Activated naive CD4-positive, alpha-beta T cell treated with Interleukin-2 at 50 U/mL for 16 hours (primary cell): ENCODE results near the gene TBC1D16.
A peak's percentile ranks its signal among the peaks of the same experiment; 100 is the strongest.
"Not testable (repeated sequence)": the region's sequence is repeated elsewhere in the genome, so short reads cannot be mapped to it uniquely, and the experiment has no call there.

Source experiments
- DNase-seq: peaks from one replicate; pipeline ENCODE4 v3.0.0-alpha.2; 2020

The TBC1D16 gene

DNA sequence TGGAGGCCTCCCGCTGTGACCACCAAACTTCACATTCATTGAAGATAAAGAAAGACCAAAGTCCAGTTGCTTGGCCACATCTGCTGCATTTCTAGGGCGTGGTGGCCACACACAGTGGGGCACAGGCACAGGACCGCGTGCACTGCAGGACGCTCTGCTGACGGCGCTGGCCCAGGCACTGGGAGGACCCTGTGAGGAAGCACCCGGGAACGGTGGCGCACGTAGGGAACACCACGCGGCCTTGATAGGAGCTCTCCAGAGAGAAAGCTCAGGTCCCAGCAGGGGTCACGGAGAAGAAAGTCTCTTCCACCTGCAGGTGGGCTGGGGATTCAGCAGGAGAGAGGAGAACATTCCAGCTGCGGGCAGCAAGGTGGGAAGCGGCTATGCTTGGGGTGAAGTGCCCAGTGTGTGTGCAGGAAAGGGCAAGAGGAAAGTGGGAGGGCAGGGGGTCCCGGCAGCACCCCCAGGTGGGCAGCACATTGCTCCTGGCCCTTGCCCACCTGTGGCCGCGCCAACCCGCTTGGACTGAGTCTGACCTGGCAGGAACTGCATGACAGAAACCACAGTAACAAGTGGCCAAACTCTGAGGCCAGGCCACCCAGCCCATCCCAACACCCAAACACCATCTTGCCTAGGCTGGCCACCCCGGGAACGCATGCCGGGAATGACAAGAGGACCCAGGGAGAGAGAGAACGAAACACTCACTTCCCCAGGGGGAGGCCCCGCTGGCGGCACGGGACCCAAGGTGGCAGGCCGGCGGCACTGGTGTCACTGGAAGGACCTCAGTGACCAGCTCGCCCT is 32.8 kb downstream of the TBC1D16 start:
- no peak for DNase-seq

DNA sequence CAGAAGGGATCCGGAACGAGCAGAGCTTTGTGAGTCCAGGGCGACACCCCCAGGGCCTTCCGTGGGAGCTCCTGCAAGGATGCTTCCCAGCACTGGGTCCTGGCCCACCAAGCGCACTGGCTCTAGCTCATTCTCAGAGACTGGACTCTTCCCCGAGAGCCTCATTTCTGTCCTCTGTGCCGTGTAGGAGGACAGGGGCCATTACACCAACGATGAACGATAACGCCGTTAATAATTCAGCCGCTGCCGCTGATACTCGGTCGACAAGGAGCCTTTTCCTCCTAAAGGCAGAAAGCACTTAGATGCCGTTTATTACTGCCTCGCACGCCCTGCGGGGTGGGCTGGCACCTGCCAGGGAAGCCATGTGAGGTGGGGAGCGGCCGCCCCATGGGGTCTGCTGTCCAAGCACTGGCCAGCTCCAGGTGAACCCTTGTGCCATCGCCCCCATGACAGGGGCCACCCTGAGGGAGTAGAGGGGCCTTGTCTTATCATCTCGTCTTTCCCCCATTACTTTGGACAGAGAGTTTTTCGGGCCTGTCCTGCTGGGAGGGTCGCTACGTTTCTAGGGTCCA is 33.5 kb downstream of the TBC1D16 start:
- no peak for DNase-seq

DNA sequence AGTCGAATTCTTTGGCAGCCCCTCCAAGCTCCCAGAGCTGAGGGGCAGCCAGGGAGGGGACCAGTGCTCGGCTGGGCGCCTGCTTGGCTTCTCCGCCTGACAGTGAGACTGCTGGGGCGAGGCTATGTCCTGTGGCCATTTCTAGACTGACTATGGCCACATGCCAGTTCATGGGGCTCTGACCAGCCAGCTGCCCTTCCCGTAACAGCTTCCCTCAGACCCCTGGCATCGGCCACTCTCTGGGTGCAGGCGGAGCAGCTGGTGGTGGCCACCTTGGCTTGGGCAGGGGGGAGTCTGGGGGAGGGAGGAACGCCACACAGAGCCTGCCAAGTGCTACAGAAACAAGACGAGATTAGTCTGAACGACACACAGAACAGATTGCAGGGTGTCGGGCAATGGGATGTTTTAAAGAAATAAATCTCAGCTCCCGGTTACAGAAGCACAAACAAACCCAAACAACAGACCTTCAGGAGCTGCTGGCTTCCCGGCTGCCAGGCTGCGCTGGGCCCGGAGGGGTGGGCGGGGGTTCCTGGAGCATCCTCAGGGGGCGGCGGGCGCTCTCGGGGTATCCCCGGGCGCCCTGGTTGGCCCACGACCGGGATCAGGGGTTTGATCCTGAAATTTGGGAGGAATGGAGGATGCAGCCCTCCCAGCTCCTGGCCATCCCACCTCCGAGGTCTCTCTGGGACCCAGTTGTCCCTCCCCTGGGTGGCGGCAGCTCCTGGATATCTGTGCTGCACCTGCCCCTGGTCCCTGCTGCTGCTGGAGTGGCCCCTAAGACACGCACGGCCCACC is 34.5 kb downstream of the TBC1D16 start:
- DNase-seq: no peak

DNA sequence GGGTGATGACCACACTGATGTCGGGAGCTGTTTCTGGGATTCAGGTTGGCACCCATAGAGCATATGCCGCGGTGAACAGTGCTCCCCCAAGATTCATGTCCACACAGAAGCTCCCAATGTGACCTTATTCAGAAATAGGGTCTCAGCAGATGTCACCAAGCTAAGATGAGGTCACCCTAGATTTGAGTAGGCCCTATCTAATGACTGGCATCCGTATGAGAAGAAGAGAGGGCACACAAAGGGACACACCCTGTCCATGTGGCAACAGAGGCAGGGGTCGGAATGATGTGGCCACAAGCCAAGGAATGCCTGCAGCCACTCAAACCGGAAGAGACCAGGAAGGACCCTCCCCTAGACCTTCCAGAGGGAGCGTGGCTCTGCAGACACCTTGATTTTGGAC is 35.5 kb downstream of the TBC1D16 start:
- DNase-seq: no peak

DNA sequence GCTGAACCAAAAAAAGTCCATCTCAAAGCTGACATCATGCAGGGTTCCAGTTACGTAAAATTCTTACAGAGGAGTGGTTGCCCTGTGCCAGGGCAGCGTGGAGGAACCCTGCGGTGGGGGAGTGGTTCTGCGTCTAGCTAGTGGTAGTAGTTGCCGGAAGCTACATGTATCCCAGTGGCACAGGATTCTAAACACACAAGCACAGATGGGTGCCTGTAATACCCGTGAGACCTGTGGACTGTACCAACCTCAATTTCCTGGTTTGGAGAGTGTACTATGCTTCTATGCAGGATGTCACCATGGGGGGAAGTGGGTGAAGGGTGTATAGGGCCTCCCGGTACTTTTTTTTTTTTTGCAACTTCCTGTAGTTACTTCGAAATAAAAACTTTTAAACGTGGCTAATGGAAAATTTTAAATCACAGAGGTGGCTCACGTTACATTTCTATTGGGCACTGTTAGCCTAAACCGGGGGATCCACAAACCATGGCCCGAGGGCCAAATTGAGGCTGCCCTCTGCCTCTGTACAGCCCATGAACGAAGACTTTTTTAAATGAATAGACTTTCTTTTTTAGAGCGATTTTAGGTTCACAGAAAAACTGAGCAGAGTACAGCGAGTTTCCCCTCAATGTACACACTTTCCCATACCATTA is 38.5 kb downstream of the TBC1D16 start:
- peak; percentile 68 for DNase-seq

DNA sequence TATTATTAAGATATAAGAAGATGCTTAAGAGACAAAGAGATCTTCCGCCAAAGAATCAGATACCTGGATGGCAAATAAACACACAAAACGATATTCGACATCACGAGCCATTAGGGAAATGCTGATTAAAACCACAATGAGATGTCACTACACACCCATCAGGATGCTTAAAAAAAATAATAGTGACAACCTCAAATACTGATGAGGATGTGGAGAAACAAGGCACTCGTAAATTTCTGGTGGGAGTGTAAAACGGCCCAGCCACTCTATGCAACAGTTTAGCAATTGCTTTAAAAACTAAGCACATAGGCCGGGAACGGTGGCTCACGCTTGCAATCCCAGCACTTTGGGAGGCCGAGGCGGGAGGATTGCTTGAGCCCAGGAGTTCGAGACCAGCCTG is 39.4 kb downstream of the TBC1D16 start:
- no peak for DNase-seq

DNA sequence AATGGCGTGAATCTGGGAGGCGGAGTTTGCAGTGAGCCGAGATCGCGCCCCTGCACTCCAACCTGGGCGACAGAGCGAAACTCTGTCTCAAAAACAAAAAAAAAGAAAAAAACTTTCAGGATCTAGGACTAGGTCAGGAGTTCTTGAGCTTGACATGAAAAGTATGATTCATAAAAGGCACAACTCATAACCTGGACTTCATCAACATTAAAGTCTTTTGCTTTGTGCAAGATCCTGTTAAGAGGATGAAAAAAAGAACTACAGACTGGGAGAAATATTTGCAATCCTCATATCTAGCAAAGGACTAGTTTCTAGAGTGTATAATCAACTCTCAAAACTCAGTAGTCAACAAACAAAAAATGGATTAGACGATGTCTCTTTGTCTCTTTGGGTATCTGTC is 40.0 kb downstream of the TBC1D16 start:
- no peak for DNase-seq

DNA sequence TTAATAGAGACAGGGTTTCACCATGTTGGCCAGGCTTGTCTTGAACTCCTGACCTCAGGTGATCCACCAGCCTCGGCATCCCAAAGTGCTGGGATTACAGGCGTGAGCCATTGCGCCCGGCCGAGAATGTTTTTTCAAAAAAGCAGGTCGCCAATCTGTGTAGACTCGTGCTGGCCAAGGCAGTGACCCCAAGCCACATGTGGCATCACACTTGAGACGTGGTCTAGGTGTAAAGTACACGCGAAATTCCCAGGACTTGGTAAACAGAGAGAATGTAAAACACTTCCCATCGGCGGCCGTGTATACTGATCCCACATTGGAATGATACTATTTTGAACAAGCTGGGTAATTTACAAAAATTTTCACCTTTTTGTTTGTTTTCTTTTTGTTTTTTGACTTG is 41.1 kb downstream of the TBC1D16 start:
- DNase-seq: no peak

DNA sequence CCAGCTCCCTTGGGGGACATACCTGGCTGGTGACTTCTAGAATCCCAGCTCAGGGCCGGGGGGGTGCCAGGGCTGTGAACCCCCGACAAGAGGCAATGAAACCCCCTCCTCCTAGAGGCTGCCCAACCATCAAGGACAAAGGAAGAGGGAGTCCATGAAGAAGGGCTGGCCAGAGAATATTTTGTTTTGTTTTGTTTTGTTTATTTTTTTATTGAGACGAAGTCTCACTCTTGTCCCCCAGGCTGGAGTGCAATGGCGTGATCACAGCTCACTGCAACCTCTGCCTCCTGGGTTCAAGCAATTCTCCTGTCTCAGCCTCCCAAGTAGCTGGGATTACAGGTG is 41.5 kb downstream of the TBC1D16 start:
- DNase-seq: not testable (repeated sequence)

DNA sequence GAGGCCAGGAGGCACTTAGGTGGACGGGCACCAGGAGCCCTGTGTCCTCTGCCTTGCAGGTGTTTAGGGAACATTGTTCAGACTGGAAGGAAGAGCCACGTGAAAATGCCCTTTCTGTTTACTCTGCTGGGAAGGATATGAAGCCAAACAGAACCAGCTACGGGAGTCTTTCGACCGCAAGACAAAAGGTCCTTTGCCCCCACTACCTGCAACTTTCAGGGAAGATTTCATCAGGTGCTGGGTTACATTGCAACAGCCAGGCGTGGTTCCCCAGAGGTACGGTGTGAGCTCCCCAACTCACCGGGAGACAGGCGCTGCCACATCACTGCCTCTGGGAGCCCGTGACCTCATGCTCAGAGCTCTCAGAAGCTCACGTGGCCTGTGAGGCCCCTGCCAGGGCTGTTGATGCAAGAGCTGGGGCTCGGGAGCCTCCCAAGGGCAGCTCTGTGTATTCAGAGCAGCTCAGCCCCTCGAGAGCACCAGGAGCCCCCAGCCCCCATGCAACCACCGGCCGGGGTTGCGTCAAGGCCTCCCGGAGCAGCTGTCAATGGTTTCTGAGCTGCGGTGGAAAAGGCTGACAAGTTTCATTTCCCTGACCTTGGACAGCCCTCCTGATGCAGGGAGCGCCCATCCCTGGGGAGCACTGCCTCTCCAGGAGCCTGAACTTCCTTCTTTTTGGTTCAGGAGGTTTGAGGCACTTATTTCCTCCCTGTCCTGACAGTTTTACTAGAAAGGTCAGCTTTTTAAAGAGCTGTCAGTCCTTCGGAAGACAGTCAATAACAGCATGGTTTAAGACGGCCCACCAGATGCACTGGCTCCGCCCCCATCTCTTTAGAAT is 42.1 kb downstream of the TBC1D16 start:
- peak; percentile 44 for DNase-seq

DNA sequence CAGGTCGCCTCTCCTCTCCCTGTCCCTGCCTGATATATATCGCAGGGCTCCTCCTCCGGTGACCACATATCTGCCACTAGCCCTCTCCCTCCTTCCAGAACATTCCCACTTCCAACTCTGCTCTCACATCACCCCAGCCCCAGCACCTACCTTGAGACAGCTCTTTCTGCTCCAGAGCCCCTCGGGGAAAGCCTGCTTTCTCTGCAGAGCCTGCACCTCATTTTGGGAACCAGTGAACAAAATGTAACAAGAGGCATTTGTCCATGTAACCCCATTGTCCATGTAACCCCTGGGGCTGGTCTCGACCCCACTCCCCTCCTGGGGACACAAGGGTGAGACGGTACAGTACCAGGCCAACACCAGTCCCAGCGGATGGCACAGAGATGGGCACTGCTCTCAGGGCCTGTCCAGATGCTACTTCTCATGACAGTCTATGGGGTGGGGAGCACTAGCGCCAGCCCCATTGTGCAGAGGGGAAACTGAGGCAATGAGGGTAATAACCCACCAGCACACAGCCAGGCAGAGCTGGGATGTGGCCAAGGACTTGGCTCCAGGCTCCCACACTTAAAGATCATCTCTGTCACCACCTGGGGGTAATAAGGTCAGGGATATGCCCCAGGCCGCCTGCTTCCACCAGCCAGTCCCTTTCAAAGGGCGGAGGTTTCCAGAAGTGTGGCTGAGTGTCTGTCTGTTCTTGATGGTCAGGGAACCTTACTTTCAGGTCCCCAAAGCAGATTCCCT is 42.9 kb downstream of the TBC1D16 start:
- DNase-seq: no peak

DNA sequence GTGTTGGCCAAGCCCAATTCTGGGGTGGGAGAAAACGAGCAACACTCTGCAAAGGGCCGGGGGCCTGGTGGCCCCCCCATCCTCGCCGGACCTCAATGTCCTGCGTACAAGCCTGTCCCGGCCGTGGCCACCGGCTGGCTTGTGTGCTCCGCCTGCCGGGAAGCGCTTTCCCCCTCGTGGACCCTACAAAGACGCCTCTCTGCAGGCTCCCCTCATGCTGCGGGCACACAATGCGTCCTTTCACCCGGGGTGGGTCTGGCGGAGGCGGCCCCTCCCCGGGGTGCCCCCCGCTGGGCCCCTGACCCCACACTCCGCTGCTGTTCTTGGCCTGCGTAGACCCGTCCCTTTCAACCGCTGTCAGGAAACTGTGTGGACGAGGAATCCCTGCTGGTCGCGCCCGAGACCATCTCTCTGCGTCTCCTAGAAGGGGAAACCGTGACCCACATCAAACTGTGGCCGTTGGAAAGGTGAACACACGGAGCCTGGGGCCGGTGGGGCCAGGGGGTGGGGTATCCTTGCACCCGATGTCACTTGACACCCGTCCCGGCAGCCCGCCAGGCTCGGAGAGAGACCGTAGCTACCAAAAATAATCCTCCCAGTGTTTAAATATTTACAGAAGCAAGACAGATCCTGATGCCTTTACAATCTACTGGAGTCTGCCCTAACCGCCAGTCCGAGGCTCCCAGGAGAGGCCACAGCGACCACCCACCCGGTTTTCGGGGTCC is 43.6 kb downstream of the TBC1D16 start:
- no peak for DNase-seq

DNA sequence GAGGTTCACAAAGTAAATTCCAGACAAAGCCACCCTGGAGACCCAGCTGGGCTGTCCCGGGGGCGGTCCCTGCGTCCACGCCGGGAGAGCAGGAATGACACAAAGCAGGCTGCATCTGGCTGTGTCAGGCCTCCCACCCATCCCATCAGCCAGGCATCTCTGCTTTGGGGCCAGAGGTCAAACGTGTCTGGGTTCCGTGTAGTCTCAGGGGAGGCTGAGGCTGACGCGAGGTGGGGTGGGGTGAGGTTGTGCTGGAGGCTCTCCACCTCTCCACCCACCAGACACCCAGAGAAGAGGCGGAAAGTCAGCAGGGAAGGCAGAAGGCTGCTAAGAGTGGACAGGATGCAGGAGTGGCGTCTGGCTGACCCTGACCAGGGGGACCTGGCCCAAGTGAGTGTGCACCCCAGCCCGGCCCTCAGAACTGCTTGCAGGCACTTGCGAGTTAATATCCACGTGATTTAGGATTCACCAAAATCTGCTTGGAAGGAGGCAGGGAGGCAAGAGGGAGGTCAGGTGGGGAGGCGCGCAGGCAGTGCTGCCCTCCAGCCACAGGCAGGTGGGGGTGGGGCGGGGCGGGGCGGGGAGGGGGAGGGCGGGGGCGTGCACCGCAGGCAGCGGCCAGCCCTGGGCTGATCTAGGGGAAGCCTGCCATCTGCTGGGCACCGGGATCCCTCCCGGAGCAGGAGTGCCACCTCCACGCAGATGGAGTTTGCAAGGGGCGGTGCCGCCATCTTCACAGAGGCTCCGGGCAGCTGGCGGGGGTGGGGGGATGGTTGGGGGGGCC is 44.3 kb downstream of the TBC1D16 start:
- DNase-seq: peak; percentile 84

DNA sequence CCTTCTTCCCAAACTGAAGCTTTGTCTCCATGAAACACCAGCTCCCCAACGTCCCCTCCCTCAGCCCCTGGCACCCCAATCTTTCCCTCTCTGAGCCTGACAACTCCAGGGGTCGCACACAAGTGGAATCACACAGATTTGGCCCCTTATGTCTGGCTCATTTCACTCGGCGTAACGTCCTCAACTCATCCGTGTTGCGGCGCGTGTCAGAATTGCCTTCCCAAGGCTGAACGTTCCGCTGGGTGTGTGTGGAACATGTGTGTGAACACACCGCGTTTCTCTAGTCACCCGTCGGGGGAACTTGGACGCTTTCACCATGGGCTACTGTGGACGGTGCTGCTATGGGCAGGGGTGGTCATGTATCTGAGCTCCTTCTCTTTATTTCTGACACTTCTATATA is 45.0 kb downstream of the TBC1D16 start:
- no peak for DNase-seq

DNA sequence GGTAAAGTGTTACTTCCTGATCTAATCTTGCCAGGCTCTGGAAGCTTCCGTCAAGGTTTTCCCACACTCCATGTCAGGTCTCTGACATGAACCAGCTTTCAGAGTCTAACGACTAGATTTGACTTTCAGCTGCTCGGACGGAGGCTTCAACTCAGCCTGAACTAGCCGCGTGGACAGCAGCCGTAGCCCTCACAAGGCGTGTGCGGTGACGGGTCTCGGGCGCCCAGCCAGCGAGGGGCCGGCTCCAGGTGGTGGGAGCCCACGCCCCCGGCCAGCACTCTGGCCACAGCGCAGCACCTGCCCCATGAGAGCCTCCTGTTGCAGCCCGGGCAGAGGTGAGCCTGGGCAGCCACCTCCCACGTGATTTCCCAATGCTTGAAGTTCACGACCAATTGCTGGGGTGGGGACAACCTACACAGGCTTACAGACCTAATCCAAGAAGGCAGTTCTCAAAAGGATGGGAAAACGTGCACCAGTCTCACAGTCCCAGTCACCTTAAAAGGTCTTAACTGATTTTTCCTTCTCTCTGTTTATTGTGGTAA is 45.5 kb downstream of the TBC1D16 start:
- no peak for DNase-seq

DNA sequence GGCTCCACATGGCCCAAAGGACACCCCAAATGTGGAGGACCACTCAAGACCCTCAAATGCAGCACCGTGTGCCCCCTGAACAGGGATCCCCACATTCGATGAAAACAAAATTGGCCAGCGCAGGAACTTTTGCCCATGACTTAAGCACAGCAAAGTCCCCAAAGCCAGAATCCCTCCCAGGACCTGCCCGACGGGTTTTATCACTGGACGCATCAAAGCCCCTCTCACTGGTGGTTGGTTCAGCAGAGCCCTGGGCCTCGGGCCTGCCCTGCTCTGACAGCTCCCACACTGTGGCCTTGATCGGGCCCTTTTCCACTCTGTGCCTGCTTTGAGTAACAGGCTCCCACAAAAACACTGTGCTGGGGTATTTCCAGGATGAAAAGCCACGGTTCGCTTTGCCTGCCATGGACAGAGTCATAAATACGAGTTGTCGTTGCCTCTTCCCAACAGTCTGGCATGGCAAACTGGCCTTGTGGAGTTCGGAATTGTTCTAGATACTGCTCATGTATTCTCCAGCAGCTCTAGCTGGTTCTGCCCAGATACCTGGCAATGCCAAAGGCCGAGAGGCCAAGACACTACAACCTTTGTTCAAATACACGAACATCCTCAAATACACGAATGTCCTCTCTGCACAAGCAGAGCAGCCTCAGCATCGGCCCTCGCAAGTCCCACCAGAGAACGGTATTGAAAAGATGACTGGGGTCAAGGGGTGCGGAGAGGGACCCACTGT is 46.4 kb downstream of the TBC1D16 start:
- no peak for DNase-seq

DNA sequence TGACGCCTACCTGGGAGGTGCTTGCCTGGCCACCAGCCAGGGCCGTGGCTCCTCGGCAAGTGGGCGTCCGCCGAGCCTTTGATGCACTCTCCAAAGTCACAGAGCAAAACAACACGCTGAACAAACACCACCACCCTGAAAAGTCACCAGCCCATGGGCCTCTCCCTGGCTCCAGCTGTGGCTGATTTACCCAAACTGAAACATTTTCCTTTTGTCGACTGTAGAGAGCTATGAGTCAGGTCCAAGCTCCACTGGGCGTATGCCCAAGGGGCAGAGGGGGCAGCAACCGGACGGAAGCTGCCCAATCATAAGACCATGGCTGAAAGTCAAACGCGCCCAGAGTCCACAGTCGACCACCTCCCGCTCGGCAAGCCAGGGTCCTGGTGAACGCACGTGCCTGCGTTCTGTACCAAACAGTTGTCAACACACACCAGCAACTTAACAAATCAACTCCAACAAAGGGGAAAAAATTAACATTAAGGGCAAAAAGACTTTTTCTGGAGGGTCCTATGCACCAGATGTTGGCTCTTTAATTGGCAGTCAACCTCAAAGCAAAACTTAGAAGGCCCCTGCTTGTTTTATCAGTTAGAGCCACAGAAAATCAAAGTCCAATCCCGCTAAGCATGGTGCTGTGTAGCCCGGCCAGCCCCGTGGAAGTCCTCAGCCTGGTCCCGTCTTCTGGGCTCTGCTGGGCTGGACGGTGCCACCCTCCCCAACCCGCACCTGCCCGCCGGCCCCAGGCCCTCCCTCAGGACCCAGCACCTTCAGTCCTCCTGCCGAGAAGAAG is 47.3 kb downstream of the TBC1D16 start:
- no peak for DNase-seq

DNA sequence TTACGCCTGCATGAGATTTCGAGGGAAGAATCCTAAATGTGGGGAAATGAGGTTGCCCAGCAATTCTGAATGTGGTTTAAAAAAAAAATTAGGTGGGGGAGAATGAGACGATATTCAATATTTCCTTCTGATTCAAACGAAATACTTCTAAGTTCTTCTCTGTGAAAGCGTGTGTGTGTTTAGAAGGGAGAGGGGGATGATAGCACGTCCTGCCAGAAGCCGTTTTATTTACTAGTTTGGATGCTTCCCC is 47.8 kb downstream of the TBC1D16 start:
- no peak for DNase-seq
